Amniotic epithelial cell (primary cell): ENCODE data around the gene TXNIP.
"Not testable (repeated sequence)": the region's sequence is repeated elsewhere in the genome, so short reads cannot be mapped to it uniquely, and the experiment has no call there.

Experiments used
- DNase-seq: peaks from one replicate; pipeline ENCODE4 v3.0.0-alpha.2; 2010; ENCODE audit warnings: low read depth

Gene TXNIP

GRCh38 chr1:145996433-145997015 is at the start of gene TXNIP:
TSS of gene TXNIP (minus strand) at chr1:145996579. CDS start at chr1:145996266, 313 bp downstream.
- DNase-seq: peak; percentile 98

DNA sequence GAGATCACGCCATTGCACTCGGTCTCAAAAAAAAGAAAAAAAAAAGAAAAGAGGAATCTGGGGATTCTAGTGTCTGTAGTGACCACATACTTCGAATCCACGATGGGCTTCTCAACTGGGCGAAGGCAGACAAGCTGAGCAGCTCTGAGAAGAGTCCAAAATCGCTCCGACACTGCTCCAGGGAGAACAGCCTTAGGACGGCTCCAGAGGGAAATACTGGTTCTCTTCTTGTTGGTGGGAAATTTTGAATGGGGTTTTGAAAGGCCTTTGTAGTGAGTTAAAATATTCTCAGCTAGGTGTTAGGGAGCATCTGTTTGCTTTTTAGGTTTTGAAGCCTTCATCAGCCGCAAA is 43.4 kb upstream of the TXNIP start:
- no peak for DNase-seq

- DNase-seq: peak; percentile 84
These were observed 40.7 kb upstream of the TXNIP start for GRCh38 chr1:146036965-146037646.

- no peak for DNase-seq
These were observed 40.0 kb upstream of the TXNIP start for GRCh38 chr1:146036241-146036964.

- peak; percentile 45 for DNase-seq
These were observed 38.7 kb upstream of the TXNIP start for GRCh38 chr1:146035048-146035423.

GRCh38 chr1:146032631-146033219 is 36.3 kb upstream of the TXNIP start:
- DNase-seq: peak; percentile 54

DNA sequence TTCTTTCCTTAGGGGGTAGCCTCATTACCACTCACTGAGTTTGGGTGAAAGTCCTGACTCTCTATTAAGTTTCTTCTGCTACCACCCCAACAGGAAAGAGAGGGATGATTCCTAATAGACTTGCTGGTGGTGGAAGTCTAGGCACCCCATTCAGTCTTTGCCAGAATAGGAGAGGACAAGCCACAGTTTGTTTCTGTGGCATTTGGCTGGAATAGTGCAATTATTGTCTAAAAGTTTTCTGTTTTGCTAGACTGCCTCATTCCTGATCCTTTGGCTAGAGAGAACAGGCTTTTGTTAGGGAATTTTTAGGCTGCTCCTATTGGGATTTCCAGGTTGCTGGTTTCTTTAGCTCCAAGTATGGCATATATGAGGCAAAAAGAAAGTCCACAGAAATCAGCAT is 35.1 kb upstream of the TXNIP start:
- DNase-seq: no peak

GRCh38 chr1:146029117-146029516 is 32.7 kb upstream of the TXNIP start:
- DNase-seq: no peak

DNA sequence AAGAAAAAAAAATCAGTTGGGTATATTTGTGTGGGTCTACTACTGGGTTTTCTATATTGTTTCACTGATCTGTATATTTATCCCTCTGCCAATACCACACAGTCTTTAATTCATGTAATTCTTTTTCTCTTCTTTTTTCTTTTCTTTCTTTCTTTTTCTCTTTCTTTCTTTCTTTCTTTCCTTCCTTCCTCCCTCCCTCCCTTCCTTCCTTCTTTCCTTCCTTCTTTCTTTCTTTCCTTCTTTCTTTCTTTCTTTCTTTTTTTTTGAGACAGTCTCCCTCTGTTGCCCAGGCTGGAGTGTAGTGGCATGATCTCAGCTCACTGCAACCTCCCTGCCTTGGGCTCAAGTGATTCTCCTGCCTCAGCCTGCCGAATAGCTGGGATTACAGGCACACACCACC is 30.3 kb upstream of the TXNIP start:
- DNase-seq: not testable (repeated sequence)

GRCh38 chr1:146025787-146026495 is 29.6 kb upstream of the TXNIP start:
- DNase-seq: peak; percentile 55

DNA sequence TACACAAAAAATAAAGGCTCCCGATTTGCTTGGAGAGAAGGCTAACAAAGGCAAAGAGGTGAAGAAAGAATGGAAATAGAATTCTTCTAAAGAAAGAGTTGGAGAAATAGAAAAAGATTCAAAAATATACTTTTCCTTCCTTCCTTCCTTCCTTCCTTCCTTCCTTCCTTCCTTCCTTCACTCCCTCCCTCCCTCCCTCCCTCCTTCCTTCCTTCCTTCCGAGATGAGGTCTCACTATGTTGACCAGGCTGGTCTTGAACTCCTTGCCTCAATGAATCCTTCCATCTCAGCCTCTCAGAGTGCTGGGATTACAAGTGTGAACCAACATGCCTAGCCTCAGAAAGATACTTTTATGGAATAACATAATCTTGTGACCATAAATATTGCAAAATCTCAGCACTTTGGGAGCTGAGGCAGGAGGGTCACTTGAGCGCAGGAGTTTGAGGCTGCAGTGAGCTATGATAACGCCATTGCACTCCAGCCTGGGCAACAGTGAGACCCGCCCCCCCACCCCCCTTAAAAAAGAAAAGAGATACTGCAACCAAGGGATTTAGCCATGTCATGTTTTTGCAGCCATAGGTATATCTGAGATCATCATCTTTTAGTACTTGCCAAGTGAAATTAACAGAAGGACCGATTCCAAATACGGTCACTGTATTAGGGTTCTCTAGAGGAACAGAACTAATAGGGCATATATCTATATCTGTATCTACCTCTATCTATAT is 26.2 kb upstream of the TXNIP start:
- no peak for DNase-seq

GRCh38 chr1:146021622-146022402 is 25.4 kb upstream of the TXNIP start, which contains the start of gene HJV:
TSS of gene HJV (minus strand) at chr1:146021735. CDS start at chr1:146020231, 1,504 bp downstream.
- no peak for DNase-seq

DNA sequence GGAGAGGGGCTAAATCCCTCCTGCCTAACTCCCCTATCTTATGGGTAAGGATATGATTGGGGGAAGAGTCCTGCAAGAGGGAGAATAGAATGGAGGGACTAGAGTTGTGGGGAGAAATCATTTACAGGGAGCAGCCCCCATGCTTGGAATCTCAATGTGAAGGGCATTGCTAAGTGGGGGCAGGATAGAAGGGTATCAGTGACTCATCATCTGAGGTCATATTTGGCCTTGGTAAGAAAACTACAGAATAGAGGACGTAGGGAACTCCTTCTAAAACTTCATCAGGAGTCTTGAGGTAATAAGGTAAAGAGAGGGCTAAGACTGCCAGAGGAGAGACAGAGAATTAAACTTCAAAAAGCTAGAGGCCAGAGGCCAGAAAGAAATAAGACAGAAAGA is 24.7 kb upstream of the TXNIP start:
- DNase-seq: peak; percentile 32

DNA sequence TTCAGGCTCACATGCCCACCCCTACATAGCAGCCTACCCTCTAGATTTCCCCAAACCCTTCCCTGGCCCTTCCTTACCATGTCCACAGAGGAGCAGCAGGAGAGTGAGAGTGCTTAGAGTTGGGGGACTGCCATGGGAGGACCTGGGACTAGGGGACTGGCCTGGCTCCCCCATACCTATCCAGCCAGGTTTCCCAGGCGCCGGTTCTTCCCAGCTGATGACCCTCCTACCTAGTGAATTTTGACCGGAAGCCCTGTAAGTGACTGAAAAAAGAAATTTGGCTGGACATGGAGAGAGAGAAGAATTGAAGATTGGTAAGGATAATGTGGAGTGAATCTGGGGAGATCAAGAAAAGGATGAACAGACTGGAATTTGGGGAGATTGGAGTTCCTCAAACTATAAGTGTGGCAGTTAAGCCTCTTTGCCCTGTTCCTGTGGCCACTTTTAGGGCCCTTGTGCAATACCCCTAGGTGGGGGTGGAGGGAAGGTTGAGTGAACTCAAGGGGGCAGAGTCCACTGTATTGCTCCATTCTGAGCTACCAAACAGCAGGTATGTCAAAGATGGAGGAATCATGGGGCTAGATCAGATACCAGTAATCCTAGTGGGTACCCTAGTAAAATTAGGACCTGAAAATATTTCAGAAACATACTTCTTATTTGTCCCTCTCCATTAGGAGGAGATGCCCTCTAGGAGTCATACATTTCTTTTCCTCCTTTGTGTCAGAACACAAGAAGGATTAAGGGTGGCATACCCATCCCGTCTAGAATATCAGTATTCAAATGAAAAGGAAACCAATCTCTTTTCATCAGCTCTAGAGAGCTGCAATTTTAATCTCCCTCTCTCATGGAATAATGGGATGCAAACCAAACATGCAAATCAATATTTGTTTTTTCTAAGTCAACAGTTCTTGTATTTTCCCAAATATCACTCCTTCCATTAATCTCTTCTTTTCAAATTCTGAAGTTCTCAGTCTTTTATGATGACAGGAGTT is 24.0 kb upstream of the TXNIP start:
- DNase-seq: no peak

DNA sequence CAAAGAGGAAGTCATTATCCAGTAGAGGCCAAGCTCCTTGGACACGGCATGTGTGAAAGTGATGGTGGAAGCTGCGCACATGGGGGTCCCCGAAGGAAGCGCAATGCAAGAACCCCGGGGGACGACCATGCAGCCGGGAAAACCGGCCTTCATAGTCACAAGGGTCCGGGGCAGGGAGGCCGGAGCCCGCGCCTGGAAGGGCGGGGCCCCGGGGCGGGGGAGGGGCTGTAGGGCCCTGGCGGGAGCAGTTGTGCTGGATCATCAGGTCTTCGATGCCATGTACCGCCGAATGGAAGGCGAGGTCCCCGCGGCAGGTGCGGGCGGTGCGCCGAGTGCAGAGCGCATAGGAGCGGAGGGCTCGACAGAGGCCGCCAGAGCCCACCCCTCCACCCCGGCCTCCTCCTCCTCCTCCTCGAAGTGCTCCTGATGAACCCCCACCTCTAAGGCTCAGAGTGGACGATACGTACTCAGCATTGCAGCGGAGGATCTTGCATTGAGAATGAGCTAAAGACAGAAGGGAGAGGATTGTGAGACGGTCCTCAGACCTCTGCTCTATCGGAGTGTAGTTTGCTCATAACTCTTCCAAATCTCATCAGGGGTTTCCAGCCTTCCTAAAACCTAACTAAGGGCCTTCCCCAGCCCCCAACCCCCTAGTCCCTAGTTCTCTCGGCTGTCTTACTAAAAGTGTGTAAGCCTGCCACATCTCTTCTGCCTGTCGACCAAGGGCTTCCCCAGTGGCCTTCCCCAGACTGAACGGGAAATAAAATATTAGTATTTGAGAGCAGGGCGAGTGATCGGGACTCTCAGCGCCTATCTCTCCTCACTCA is 23.1 kb upstream of the TXNIP start:
- DNase-seq: no peak

DNA sequence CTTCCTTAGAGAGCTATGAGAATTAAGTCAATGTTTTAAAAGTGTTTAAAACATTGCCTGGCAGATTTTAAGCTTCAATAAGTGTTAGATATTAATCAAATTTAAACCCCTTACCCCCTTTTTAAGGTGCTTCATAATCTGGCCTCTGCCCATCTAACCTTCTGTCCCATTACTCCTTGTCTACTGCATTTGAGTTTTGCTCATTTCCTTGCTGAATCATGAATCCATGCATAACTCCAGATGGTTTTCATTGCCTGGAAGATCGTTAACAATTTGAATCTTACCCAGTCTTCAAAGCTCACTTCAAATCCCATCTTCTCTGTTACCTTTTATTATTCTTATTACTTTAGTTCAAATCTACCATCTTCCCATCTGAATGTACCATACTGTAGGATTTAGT is 20.5 kb upstream of the TXNIP start:
- no peak for DNase-seq

- no peak for DNase-seq
These were observed 17.2 kb upstream of the TXNIP start for GRCh38 chr1:146013559-146013922.

- DNase-seq: peak; percentile 81
These were observed 16.6 kb upstream of the TXNIP start for GRCh38 chr1:146012703-146013558.
